Activated CD4-positive, CD25-positive, alpha-beta regulatory T cell treated with anti-CD3 and anti-CD28 coated beads, Interleukin-2, amount 50 U/mL, for 72 hours (primary cell): ENCODE data around the gene CSHL1.
A peak's percentile ranks its signal among the peaks of the same experiment; 100 is the strongest.

ENCODE experiments used
- DNase-seq: peaks from one replicate; pipeline ENCODE4 v3.0.0; 2021

Gene CSHL1

GRCh38 chr17:63911041-63911635 is at the start of gene CSHL1:
Gene CSHL1 (minus strand): TSS chr17:63911258. CDS start chr17:63911196, 62 bp downstream.
- peak; percentile 18 for DNase-seq

DNA sequence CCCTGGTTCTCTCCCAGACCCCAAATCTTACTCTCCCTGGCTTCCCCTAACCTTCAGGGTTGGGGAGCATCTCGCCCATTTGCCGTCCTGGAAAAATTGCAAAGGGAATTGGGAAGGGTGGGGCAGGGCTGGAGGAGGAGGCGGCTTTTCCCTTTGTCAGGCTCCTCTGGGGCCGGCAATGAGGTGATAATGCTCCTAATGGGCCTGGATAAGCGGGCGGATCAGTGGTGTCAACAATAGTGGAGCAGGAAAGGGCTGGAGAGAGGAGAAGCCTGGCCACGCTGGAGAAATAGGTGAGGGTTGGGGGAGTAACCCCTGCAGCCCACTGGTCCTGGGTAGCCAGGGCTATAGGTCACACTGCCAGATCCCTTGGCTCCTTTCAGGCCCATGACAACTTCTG is 49.4 kb upstream of the CSHL1 start:
- DNase-seq = no peak

DNA sequence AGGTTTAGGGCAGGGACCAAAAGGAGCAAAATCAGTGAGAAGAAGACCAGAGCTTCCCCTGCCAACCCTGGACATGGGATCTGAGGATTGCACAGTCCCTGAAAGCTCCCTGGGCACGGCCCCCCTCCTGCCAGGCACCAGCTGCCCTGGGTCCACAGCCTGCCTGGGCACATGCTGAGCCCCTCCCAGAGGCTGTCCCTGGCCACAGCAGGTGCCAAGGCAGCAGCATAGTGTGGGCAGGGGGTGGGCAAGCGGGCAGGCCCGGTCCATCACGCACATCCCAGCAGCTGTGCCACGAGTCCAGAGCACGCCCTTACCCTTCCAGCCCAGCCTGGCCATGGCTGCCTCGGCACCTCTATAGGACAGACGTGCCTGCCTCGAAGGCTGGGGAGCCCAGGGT is 48.9 kb upstream of the CSHL1 start:
- DNase-seq = no peak

DNA sequence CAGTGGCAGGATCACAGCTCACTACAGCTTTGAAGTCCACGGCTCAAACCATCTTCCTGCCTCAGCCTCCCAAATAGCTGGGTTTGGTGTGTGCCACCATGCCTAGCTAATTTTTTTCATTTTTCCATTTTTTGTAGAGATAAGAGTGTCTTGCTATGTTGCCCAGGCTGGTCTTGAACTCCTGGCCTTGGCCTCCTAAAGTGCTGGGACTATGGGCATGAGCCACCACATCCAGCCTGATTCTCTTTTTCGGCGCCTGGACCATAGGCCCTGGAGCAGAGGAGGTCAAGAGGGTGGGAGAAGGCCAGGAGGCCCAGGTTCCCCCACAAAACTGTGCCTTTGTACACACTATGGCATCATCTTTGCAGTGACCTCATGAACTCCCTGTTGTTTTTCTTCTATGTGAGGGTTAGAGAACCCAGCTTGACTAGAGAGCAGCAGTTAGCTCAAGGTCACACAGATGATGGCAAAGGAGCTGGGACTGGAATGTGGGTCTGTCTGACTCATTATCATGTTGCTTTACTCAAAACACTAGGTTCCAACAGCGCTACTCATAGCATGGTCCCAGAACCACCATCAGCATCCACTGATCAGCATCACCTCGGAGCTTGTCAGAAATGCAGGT is 45.4 kb upstream of the CSHL1 start:
- no peak for DNase-seq

- no peak for DNase-seq
Observed at GRCh38 chr17:63955791-63956190, 44.7 kb upstream of the CSHL1 start.

DNA sequence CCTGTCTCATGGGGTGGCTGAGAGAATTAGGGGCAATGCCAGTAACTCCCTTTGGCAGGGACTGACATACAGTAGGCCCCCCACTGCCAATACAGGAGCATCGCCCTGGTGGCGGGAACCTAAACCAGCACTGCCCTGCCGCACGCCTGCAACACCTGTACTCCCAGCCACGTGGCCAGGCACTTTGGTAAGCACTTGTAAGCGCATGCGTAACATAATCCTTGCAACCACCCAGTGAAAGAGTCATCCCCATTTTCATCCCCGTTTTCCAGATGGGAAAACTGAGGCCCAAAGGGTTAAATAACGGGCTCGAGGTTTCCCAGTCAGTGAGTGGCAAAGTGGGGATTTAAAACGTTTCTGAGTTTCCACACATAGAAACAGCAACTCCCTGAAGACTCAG is 44.2 kb upstream of the CSHL1 start:
- no peak for DNase-seq

DNA sequence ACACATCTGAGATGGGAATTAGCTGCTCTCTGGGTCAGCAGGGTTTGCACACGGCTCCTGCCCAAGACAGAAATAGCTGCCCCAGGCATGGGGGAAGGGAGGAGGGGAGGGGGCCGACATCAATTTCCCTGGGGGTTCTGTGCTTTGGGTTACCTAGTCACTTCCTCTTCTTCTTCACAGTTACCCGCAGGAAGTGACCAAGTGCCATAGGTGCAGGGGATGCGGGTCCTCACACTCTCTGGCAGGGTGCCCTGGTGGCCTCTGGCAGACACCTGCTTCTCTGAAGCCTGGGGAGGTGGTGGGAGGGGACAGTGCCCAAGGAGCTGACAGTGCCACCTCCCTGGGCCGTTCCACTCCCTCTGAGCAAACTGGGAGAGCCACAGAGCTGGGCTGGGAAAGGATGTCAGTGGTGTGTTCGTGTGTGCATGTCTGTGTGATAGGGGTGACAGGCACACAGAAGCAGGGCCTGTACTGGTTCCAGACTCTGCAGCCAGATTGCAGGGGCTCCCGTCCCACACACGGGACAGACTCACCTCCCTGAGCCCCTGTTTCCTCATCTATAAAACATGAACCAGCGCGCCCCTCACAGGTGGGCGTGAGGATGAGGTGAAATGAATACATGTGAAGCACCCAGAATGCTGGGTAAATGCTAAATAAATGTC is 43.5 kb upstream of the CSHL1 start:
- DNase-seq = no peak

DNA sequence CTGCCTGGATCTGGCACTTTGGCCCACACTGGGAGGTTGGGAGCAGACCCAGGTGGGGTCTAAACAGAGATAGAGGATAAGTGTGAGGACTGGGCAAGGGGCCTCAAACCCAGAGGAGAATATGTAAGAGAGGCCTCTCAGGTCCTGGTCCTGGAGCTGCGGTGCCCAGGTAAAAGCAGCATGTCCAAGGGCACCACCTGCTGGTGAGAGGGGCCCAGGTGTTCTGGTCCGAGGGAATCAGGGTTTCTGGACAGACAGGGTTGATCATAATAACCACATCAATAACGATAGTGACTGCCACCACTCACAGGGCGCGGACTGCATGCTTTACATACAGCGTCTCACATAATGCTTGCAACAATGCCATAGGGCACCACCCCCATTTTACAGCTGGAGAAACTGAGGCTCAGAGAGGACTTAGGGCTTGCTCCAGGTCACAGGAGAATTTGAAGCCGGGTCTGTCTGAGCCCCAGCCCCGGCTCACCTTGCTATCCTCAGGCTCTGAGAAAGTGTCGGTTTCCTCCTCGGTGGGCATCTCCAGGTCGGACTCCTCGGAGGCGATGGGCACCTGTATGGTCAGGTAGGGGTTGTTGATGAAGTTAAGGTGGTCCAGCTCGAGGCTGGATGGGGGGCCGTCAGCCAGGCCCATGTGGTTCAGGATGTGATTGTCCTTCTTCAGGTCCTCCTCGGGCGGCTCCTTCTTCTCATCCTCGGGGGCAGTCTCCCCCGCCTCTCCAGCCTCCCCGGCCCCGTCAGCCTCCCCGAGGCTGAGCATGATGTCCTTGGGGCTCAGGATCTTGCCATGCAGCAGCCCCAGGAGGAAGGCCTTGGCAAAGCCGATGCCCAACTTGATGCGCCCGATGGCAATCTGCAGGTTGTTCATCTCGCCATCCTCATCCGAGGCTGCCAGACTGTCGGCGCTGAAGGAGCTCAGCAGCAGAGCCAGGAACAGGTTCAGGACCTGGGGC is 40.2 kb upstream of the CSHL1 start:
- DNase-seq = no peak

DNA sequence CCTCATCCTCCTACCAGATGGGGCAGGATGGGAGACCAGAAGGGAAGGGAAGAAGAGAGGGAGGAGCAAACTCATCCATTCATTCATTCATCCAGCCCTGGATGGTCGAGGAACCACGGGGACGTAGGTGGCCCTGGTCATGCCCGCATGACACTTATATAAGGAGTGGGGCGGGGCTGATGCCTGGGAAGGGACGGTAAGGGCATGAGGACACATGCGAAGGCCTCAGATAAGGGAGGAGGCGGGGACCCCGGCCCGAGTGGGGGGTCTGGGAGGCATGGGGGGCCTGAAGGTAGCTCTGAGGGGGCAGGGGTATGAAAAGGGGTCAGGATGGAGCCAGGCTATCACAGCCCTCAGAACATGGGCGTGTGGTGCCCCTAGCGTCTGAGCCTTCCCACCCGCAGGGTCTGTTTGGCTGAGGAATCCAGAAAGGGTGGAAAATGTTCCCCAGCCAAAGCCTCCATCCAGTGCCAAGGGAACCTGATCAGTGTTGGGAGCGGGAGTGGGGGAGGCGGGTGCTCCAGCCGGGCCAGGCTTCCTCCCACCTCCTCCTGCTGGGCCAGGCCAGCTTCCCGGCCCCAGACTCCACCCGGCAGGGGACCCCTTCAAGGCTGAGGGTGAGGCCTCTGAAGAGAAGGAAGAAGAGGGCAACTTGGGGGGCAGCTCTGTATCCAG is 38.7 kb upstream of the CSHL1 start:
- DNase-seq = no peak

GRCh38 chr17:63948521-63948920 is 37.5 kb upstream of the CSHL1 start:
- DNase-seq = no peak

GRCh38 chr17:63947711-63948330 is 36.8 kb upstream of the CSHL1 start:
- DNase-seq = no peak

DNA sequence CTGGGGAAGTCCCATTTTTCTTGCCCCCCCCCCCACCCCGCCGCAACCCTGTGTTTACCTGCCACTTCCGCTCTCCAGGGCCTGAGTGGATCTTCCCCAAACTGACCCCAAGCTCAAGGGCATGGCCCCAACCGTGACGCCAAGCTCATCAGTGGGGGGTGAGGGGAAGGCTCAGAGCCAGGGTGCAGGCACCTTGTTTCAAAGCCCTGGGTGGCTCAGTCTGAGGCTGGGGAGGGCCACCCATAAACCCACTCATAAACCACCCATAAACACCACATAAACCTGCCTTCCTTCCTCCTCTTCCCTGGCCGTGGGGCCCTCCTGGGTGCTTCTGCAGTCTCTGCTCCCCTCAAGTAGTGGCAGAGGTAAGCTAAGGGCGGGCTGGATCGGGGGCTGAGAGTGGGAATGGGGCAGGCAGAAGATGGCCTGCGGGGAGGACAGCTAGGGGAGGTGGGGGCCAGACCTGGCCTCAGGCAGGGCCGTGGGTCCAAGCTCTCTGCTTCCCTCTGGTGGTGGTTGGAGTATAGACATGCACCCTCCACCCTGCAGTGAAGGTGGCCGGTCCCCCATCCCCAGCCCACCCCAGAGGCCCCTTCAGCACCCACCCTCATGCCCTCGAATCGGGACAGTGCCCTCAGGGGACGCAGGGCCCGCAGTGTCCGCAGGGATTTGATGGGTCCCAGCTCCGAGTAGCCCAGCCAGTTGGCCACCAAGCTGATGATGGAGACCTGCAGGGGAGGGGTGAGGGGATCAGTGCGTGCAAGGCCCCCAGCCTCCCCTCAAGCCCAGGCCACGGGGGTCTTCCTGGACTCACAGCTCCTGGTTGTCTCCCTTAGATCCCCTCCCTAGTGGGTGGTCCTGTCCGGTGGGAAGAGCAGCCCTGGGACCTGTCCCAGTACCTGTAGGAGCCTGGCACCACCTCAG is 35.6 kb upstream of the CSHL1 start:
- DNase-seq = peak; percentile 69

DNA sequence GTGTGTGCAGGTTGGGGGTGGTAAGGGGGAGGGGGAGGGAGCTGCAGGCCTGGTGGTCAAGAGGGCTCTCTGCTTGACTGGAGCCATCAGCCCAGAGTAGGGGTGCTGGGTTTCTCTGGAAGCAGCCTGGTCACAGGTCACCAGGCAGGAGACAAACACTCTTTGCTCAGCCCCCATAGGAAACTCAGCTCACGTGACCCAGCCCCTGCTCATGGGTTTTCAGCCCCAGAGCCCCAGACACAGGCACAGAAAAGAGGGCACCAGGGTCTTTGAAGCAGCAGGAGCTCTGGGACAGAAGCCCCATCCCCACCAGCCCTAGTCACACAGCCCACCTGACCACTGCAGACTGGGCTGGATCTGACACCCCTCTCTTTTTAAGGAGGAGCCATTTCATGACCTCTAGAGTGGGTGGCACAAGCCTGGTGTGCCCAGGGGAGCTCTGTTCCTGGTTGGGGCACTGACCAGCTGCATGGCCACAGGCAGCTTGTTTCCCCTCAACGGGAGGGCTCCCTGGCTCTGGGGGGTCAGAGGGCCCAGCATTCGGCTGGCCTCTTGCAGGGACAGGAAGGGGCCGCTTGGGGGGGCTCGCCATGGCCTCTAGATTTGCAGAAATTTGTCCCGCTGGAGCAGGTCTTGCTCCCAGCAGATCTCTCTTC is 34.9 kb upstream of the CSHL1 start:
- no peak for DNase-seq

DNA sequence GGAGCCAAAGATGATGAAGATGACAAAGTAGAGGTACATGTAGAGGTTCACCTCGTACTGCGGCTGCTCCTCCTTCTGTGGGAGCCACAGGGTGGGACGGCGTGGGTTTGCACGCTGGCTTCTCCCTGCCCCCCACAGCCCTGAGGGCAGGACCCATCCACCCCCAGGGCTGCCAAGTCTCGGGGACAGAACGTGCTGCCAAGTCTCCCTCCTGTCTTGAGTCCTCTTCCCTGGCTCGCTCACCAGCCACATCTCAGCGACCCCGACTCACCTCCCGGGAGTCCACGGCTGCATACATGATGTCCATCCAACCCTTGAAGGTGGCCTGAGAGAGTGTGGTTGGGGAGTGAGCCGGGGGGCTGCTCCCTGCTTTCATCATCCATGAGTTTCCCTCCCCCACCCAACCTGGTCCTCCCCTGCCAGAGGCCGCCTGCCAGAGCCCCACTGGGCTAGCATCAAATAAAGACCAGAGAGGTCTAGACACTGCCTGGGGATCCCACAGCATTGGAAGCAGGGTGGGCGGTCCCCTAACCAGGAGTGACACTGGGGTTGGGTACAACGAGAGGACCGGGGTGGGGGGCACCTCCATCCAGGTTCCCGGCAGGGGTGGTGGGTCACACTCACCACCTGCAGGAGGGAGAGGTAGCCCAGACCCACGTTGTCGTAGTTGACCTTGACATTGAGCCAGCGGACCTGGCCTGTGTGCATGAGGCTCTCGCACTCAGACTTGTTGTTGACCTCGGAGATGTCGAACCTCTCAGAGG is 33.9 kb upstream of the CSHL1 start:
- no peak for DNase-seq

DNA sequence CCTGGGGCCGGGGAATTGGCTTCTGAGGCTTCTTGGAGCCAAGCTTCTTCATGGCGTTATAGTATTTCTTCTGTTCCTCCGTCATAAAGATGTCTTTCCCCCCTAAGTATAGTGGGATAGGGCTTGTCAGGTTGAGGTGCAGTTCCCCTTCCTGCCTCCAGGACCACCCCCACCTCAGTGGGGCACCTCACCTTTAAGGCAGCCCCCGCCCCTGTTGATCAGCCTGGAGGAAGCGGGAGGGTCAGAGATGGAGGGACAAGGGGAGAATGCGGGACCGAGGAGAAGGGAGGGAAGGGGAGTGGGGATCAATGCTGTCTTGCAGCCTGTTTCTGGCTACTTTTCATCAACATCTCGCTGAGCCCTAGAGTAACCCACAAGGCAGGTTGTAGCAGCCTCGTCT is 32.7 kb upstream of the CSHL1 start:
- no peak for DNase-seq

- no peak for DNase-seq
Observed at GRCh38 chr17:63942309-63942985, 31.4 kb upstream of the CSHL1 start.

DNA sequence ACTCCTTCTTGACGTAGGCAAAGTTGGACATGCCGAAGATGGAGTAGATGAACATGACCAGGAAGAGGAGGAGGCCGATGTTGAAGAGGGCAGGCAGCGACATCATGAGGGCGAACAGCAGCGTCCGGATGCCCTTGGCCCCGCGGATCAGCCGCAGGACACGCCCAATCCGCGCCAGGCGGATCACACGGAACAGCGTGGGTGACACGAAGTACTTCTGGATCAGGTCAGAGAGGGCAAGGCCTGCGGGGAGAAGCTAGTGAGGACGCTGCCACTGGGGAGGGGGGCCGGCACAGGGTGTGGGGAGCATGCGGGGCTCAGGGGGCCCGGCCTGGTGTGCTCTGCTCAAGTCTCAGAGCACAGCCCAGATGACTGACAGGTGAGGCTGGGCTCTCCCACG is 30.7 kb upstream of the CSHL1 start:
- DNase-seq = no peak

GRCh38 chr17:63941162-63941561 is 30.1 kb upstream of the CSHL1 start:
- DNase-seq = no peak

GRCh38 chr17:63940584-63940983 is 29.5 kb upstream of the CSHL1 start:
- DNase-seq = no peak
